Common myeloid progenitor, CD34-positive (primary cell): ENCODE results near the gene CST3.

Source experiments
- CTCF ChIA-PET: fragments of 350-600 bp; sonication (Branson Sonifier 250); formaldehyde crosslinking; loops from one replicate; lab custom pipeline; 2021; ENCODE audit warnings: antibody characterized with exemption; lab: Charles Lee
- POLR2A ChIA-PET: fragments of 350-600 bp; sonication (Branson Sonifier 250); formaldehyde crosslinking; loops from one replicate; lab custom pipeline; 2021; ENCODE audit warnings: antibody characterized with exemption; lab: Charles Lee
- DNase-seq, 3 donors: peaks; one replicate each; pipeline versions ENCODE4 v3.0.0 to v3.0.0-alpha.2; 2013
- H3K27ac ChIP-seq, 2 experiments: 1 replicate in 1 of 2; 2 replicates in 1 of 2; pipeline ENCODE4 v1.7.0; 2013; ENCODE audit warnings: inconsistent platforms in 2 of 2, low read length in 2 of 2, mild to moderate bottlenecking in 2 of 2, low read depth in 1 of 2, moderate library complexity in 1 of 2; ENCODE audit not compliant: severe bottlenecking in 2 of 2, insufficient read depth in 1 of 2, poor library complexity in 1 of 2
- H3K27me3 ChIP-seq, 5 experiments: replicated peaks in 2 of 5; 1 replicate in 3 of 5; 2 replicates in 2 of 5; pipeline versions ENCODE4 v1.6.1 to v1.7.0; 2013; ENCODE audit warnings: low read length in 4 of 5, mild to moderate bottlenecking in 2 of 5, moderate library complexity in 2 of 5, inconsistent platforms in 1 of 5; ENCODE audit not compliant: insufficient read depth in 5 of 5, control insufficient read depth in 4 of 5
- H3K36me3 ChIP-seq, 4 experiments: 1 replicate in 2 of 4; 2 replicates in 2 of 4; pipeline versions ENCODE4 v1.6.1 to v1.7.0; 2013; ENCODE audit warnings: low read length in 3 of 4, control low read depth in 1 of 4, mild to moderate bottlenecking in 1 of 4; ENCODE audit not compliant: control insufficient read depth in 4 of 4, insufficient read depth in 4 of 4
- H3K4me1 ChIP-seq, 4 experiments: 1 replicate in 3 of 4; 2 replicates in 1 of 4; pipeline versions ENCODE4 v1.6.1 to v1.7.1; 2013; ENCODE audit warnings: low read length in 3 of 4, mild to moderate bottlenecking in 3 of 4, control low read depth in 1 of 4, inconsistent platforms in 1 of 4, moderate library complexity in 1 of 4; ENCODE audit not compliant: control insufficient read depth in 4 of 4, insufficient read depth in 4 of 4; ENCODE audit errors: control extremely low read depth in 1 of 4
- H3K4me3 ChIP-seq, 7 experiments: 1 replicate in 4 of 7; 2 replicates in 3 of 7; pipeline versions ENCODE4 v1.5.1 to v1.7.0; 2013; ENCODE audit warnings: mild to moderate bottlenecking in 7 of 7, low read length in 6 of 7, moderate library complexity in 6 of 7, inconsistent platforms in 2 of 7, low read depth in 2 of 7, control low read depth in 1 of 7; ENCODE audit not compliant: insufficient read depth in 4 of 7, control insufficient read depth in 1 of 7; ENCODE audit errors: extremely low read depth in 1 of 7
- H3K9me3 ChIP-seq, 5 experiments: 1 replicate in 4 of 5; 2 replicates in 1 of 5; pipeline versions ENCODE4 v1.6.1 to v1.7.1; 2013; ENCODE audit warnings: low read length in 4 of 5, mild to moderate bottlenecking in 2 of 5, inconsistent platforms in 1 of 5, low read depth in 1 of 5, moderate library complexity in 1 of 5; ENCODE audit not compliant: control insufficient read depth in 4 of 5, insufficient read depth in 2 of 5; ENCODE audit errors: control extremely low read depth in 1 of 5
- WGBS: methylation state at CpG from one replicate; pipeline ENCODE4 v1.1.5; 2013; ENCODE audit not compliant: insufficient coverage; 5-methylcytosine and 5-hydroxymethylcytosine counted together

The CST3 gene

DNA sequence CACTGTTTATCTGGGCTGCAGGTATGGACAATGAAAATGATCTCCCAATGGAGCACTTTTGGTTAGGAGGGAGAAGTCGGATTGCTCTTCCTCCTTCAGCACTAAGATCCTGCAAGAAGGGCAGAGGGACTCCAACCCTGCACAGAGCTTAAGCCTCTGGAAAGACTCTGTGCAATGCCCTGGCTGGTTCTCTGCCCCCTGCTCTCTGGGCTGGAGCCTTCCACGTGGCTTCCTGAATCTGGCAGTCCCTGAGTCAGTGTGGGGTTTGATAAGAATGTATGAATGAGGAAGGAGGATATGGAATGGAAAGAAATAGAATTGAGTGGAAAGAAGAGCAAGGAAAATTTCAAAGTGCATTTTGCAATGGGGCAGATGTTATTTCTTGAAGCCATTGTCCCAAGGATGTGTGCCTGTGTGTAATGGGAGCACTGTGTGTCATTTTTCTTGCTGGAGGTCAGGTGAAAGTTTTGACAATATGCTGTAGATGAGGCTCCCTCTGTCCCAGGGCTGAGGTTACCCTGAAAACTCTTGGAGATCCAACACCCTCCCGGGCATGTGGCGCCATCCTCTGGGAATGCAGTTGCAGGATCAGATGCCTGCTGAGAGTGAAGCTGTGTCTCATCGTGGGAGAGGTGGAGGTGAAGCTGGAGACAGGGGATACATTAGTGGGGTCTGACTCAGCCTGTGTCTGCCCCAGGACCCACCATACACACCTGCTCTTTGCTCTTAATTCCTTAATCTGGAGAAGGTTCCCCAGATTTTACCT lies 53.1 kb downstream of the CST3 start:
- Histone ChIP-seq H3K9me3 (no peaks in the 10 kb centered on the region), H3K36me3 (no peaks in the 10 kb centered on the region), H3K27ac (no peak overlapping the region), H3K27me3 (peaks cover 0 to 2% (median 0%) of the 10 kb centered on the region in 5 experiments), H3K4me3 (no peak overlapping the region), H3K4me1 (peaks cover 0 to 10% (median 8%) of the 10 kb centered on the region in 4 experiments)
- POLR2A ChIA-PET = no interaction called here
- 57% methylated on average over 3 of the region's 5 CpGs for WGBS
- DNase-seq = peak in 2 of 3 donors; percentile 11 to 27
- CTCF ChIA-PET = interaction anchor here (1.1 to 1.6 kb wide), 2 partner anchors 22 to 142 kb away, joined by 3 to 4 read pairs; no protein-coding TSS in a partner anchor
